PFSK-1 (cell line): ENCODE measurements around the gene NSRP1.

ENCODE experiments used
- FOXP2 ChIP-seq: optimal IDR thresholded peaks from 2 replicates; pipeline ENCODE3; 2011; ENCODE audit warnings: borderline replicate concordance, control low read depth, inconsistent platforms; ENCODE audit not compliant: insufficient read depth; ENCODE audit errors: extremely low read length, extremely low read depth
- POLR2AphosphoS5 ChIP-seq: IDR thresholded peaks from 2 replicates; pipeline ENCODE4 v1.6.1; 2012; ENCODE audit warnings: low read depth, mild to moderate bottlenecking, control low read depth, low read length, moderate library complexity
- SIN3A ChIP-seq: IDR thresholded peaks from 2 replicates; pipeline ENCODE4 v1.6.1; 2012; ENCODE audit warnings: mild to moderate bottlenecking, low read length, moderate library complexity, borderline replicate concordance; ENCODE audit not compliant: insufficient read depth
- TAF1 ChIP-seq: IDR thresholded peaks from 2 replicates; pipeline ENCODE4 v1.6.1; 2012; ENCODE audit warnings: low read length, control low read depth, borderline replicate concordance; ENCODE audit not compliant: insufficient read depth
- TF ChIP-seq, protein P1 (sequence below), 2 experiments: IDR thresholded peaks; 2 replicates each; pipeline versions ENCODE4 v1.6.1 to v1.8.0; 2011 to 2012; ENCODE audit warnings: low read depth in 2 of 2, low read length in 2 of 2, control low read depth in 1 of 2, inconsistent platforms in 1 of 2, mild to moderate bottlenecking in 1 of 2, moderate library complexity in 1 of 2; ENCODE audit not compliant: insufficient read depth in 1 of 2

NSRP1 gene

DNA sequence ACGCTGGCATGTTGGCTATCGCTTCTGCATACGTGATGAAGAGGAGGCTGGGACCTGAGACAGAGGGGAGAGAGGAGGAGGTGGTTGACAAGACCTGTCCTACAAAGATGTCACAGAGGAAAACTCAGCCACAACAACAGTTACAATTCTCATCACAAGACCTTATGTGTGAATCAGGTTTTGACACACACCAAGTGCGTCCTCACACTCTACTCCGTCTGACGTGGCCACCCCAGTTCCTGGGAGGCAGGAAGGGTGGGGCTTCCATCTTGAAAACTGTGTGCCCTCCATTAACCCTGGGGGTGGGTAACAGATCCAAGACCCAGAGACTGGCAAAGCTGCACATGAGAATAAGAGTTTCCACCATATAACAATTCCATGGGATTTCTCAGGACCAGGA is 94.8 kb downstream of the NSRP1 start:
- TF ChIP-seq, protein P1, sequence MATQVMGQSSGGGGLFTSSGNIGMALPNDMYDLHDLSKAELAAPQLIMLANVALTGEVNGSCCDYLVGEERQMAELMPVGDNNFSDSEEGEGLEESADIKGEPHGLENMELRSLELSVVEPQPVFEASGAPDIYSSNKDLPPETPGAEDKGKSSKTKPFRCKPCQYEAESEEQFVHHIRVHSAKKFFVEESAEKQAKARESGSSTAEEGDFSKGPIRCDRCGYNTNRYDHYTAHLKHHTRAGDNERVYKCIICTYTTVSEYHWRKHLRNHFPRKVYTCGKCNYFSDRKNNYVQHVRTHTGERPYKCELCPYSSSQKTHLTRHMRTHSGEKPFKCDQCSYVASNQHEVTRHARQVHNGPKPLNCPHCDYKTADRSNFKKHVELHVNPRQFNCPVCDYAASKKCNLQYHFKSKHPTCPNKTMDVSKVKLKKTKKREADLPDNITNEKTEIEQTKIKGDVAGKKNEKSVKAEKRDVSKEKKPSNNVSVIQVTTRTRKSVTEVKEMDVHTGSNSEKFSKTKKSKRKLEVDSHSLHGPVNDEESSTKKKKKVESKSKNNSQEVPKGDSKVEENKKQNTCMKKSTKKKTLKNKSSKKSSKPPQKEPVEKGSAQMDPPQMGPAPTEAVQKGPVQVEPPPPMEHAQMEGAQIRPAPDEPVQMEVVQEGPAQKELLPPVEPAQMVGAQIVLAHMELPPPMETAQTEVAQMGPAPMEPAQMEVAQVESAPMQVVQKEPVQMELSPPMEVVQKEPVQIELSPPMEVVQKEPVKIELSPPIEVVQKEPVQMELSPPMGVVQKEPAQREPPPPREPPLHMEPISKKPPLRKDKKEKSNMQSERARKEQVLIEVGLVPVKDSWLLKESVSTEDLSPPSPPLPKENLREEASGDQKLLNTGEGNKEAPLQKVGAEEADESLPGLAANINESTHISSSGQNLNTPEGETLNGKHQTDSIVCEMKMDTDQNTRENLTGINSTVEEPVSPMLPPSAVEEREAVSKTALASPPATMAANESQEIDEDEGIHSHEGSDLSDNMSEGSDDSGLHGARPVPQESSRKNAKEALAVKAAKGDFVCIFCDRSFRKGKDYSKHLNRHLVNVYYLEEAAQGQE (IDR thresholded peaks at IDR 0.05; ENCODE audit: insufficient read depth in 1 of 2, low read depth in 2 of 2, low read length in 2 of 2), result no peak
- no peak for TF ChIP-seq SIN3A
- TF ChIP-seq POLR2AphosphoS5, result no peak
- TF ChIP-seq FOXP2, result no peak

DNA sequence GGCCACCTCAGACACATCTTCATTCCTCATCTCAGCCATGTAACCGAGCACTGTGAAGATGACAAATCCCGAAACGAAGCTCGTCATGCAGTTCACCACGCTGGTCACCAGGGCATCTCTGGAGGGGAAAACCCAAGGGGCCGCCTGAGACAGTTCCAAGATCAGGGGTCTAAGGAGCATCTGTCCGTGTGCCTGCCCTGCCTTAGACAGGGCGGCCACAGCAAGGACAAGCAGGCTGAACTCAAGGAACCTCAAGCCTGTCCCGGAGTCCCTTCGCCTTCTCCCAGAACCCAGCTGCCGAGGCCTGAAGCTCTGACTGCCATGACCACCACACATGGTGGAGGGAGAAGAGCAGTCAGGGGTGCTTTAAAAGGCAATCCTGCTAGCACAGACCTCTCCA is 96.1 kb downstream of the NSRP1 start:
- TF ChIP-seq, protein P1 (IDR thresholded peaks at IDR 0.05; ENCODE audit: insufficient read depth in 1 of 2, low read depth in 2 of 2, low read length in 2 of 2), result no peak
- no peak for TF ChIP-seq POLR2AphosphoS5
- TF ChIP-seq SIN3A, result no peak

DNA sequence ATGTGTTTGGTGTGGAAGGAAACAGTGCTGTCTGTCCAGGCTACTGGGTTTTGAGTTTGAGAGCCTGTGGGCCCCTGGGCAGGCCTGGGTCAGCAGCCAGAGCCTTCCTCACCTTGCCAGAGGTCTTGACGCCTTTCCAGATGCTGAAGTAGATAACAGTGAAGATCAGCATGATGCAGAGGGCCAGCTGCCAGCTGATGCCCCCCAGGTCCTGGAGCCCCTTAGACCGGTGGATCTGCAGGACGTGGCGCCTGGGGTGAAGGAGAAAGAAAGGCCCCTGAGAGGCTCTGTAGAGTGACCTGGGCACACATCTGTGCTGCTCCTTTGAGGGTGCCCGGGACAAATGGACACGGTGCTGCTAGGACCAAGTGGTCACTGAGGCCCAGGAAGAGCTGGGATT is 100.4 kb downstream of the NSRP1 start:
- TF ChIP-seq, protein P1 (IDR thresholded peaks at IDR 0.05; ENCODE audit: insufficient read depth in 1 of 2, low read depth in 2 of 2, low read length in 2 of 2), result no peak
- no peak for TF ChIP-seq POLR2AphosphoS5
- no peak for TF ChIP-seq FOXP2
- no peak for TF ChIP-seq SIN3A
- TF ChIP-seq TAF1, result no peak

DNA sequence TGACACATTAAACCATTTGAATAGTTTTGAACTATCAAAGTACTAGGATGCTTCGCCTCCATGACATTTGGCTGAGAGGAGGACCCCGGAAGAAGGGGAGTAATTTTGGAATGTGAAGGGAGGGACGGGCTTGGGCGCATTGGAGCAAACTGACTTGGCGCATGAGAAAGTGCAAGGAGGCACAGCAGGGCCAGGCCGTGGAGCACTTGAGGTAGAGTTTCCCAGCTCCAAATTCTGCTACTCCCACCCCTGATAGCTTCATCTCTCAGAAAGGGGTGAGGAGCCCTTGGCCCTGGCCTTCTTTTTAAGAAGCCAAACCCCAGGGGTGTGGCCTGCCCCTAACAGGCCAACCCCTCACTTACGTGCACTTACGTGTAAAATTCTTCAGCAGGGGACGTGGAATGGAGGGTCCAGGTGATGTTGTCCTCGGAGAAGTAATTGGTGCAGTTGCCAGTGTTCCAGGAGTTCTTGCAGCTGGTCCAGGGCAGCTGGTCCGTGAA is 101.2 kb downstream of the NSRP1 start:
- no peak for TF ChIP-seq FOXP2
- no peak for TF ChIP-seq POLR2AphosphoS5
- TF ChIP-seq, protein P1 (IDR thresholded peaks at IDR 0.05; ENCODE audit: insufficient read depth in 1 of 2, low read depth in 2 of 2, low read length in 2 of 2), result no peak
- TF ChIP-seq TAF1, result no peak
- no peak for TF ChIP-seq SIN3A

DNA sequence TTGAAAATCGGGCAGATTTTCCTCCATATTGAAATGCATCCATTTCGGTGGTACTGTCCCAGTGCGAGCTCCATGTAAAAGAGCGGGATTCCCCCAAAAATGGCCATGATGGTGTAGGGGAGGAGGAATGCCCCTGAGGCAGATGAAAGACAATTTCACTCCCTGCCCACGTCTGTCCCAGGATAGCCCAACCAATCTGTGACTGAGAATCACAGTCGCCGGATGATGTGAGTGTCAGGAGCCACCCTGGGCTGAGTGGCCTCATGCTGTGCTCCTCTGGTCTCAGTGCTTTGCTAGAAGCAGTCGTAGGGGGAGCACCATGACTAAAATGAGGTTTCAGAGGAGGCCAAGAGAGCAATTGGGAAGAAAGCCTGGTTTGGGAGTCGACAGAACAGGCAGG is 102.2 kb downstream of the NSRP1 start:
- TF ChIP-seq, protein P1 (IDR thresholded peaks at IDR 0.05; ENCODE audit: insufficient read depth in 1 of 2, low read depth in 2 of 2, low read length in 2 of 2), result no peak
- TF ChIP-seq SIN3A, result no peak
- TF ChIP-seq FOXP2, result no peak
- no peak for TF ChIP-seq TAF1
- TF ChIP-seq POLR2AphosphoS5, result no peak
